ENCODE results near the gene KDM2A. TPM values are rescaled to one million over a fixed set of nuclear protein-coding genes. Genes with fewer than 3 reads are reported as not detected.
A peak's percentile ranks its signal among the peaks of the same experiment; 100 is the strongest.

The KDM2A gene
- total RNA-seq, 1 donor from 2014 or later: 70.4 TPM

GRCh38 chr11:67253872-67254624 lies 135.0 kb downstream of the KDM2A start:
- Mint-ChIP-seq H3K4me1 (ENCODE audit: low read depth, unreplicated experiment) (peaks cover 18% of the 10 kb centered on the region), H3K27ac (ENCODE audit: unreplicated experiment) (no peak overlapping the region), H3K27me3 (ENCODE audit: low read depth, unreplicated experiment) (no peaks in the 10 kb centered on the region), H3K9me3 (ENCODE audit: unreplicated experiment) (no peaks in the 10 kb centered on the region), H3K36me3 (ENCODE audit: low read depth, unreplicated experiment) (peaks cover 31% of the 10 kb centered on the region), H3K4me3 (ENCODE audit: unreplicated experiment) (no peak overlapping the region)
- FAIRE-seq: no peak
- no peak for DNase-seq (ENCODE audit: low read depth)
- Histone ChIP-seq H3K4me3 (ENCODE audit: insufficient read depth, low read depth, low read length) (no peak overlapping the region), H3K27ac (ENCODE audit: low read depth, low read length) (no peak overlapping the region), H3K4me2 (ENCODE audit: low read length) (no peak overlapping the region), H3K9me3 (ENCODE audit: insufficient read depth, low read depth, low read length) (no peaks in the 10 kb centered on the region), H3K9ac (ENCODE audit: low read length) (no peak overlapping the region), H2AFZ (ENCODE audit: low read depth, low read length) (no peak overlapping the region), H3K36me3 (ENCODE audit: insufficient read depth, low read length) (peaks cover 73% of the 10 kb centered on the region), H3K4me1 (ENCODE audit: insufficient read depth, low read length) (no peaks in the 10 kb centered on the region), H3K79me2 (ENCODE audit: insufficient read depth, low read length) (peaks cover 19% of the 10 kb centered on the region), H3K27me3 (ENCODE audit: insufficient read depth, low read length) (no peaks in the 10 kb centered on the region), H4K20me1 (ENCODE audit: insufficient read depth, low read length) (peaks cover 76% of the 10 kb centered on the region)
- TF ChIP-seq CTCF (IDR thresholded peaks at IDR 0.05; ENCODE audit: insufficient read depth, low read depth, low read length): no peak
- no peak for TF ChIP-seq EZH2 (IDR thresholded peaks at IDR 0.05; ENCODE audit: insufficient read depth, low read length)

GRCh38 chr11:67254798-67255197 lies 135.7 kb downstream of the KDM2A start:
- Mint-ChIP-seq H3K27me3 (ENCODE audit: low read depth, unreplicated experiment) (no peaks in the 10 kb centered on the region), H3K27ac (ENCODE audit: unreplicated experiment) (peak overlapping the region; percentile 34), H3K4me1 (ENCODE audit: low read depth, unreplicated experiment) (peaks cover 13% of the 10 kb centered on the region), H3K9me3 (ENCODE audit: unreplicated experiment) (no peaks in the 10 kb centered on the region), H3K4me3 (ENCODE audit: unreplicated experiment) (no peak overlapping the region), H3K36me3 (ENCODE audit: low read depth, unreplicated experiment) (peaks cover 28% of the 10 kb centered on the region)
- TF ChIP-seq CTCF (IDR thresholded peaks at IDR 0.05; ENCODE audit: insufficient read depth, low read depth, low read length) (no peak), EZH2 (IDR thresholded peaks at IDR 0.05; ENCODE audit: insufficient read depth, low read length) (no peak)
- no peak for DNase-seq (ENCODE audit: low read depth)
- FAIRE-seq: no peak
- no peaks in the 10 kb centered on the region for H3K4me1 ChIP-seq (ENCODE audit: insufficient read depth, low read length)
- H3K27me3 ChIP-seq (ENCODE audit: insufficient read depth, low read length): no peaks in the 10 kb centered on the region
- no peak overlapping the region for H3K9ac ChIP-seq (ENCODE audit: low read length)
- peaks cover 14% of the 10 kb centered on the region for H3K79me2 ChIP-seq (ENCODE audit: insufficient read depth, low read length)
- H3K36me3 ChIP-seq (ENCODE audit: insufficient read depth, low read length): peaks cover 65% of the 10 kb centered on the region
- no peak overlapping the region for H3K27ac ChIP-seq (ENCODE audit: low read depth, low read length)
- no peak overlapping the region for H2AFZ ChIP-seq (ENCODE audit: low read depth, low read length)
- H4K20me1 ChIP-seq (ENCODE audit: insufficient read depth, low read length): peaks cover 68% of the 10 kb centered on the region
- H3K4me3 ChIP-seq (ENCODE audit: insufficient read depth, low read depth, low read length): no peak overlapping the region
- H3K9me3 ChIP-seq (ENCODE audit: insufficient read depth, low read depth, low read length): no peaks in the 10 kb centered on the region
- no peak overlapping the region for H3K4me2 ChIP-seq (ENCODE audit: low read length)

- Histone ChIP-seq H3K4me2 (ENCODE audit: low read length) (no peak overlapping the region), H3K36me3 (ENCODE audit: insufficient read depth, low read length) (peaks cover 61% of the 10 kb centered on the region), H3K27ac (ENCODE audit: low read depth, low read length) (no peak overlapping the region), H4K20me1 (ENCODE audit: insufficient read depth, low read length) (peaks cover 62% of the 10 kb centered on the region), H2AFZ (ENCODE audit: low read depth, low read length) (no peak overlapping the region), H3K4me3 (ENCODE audit: insufficient read depth, low read depth, low read length) (no peak overlapping the region), H3K27me3 (ENCODE audit: insufficient read depth, low read length) (no peaks in the 10 kb centered on the region), H3K9ac (ENCODE audit: low read length) (no peak overlapping the region), H3K79me2 (ENCODE audit: insufficient read depth, low read length) (peaks cover 8% of the 10 kb centered on the region), H3K9me3 (ENCODE audit: insufficient read depth, low read depth, low read length) (no peaks in the 10 kb centered on the region), H3K4me1 (ENCODE audit: insufficient read depth, low read length) (no peaks in the 10 kb centered on the region)
- H3K4me1 Mint-ChIP-seq (ENCODE audit: low read depth, unreplicated experiment): peaks cover 13% of the 10 kb centered on the region
- peaks cover 28% of the 10 kb centered on the region for H3K36me3 Mint-ChIP-seq (ENCODE audit: low read depth, unreplicated experiment)
- H3K27me3 Mint-ChIP-seq (ENCODE audit: low read depth, unreplicated experiment): no peaks in the 10 kb centered on the region
- FAIRE-seq (no peak), DNase-seq (ENCODE audit: low read depth) (no peak)
- H3K9me3 Mint-ChIP-seq (ENCODE audit: unreplicated experiment): no peaks in the 10 kb centered on the region
- H3K27ac Mint-ChIP-seq (ENCODE audit: unreplicated experiment): no peak overlapping the region
- TF ChIP-seq CTCF (IDR thresholded peaks at IDR 0.05; ENCODE audit: insufficient read depth, low read depth, low read length): no peak
- H3K4me3 Mint-ChIP-seq (ENCODE audit: unreplicated experiment): no peak overlapping the region
These were observed 136.3 kb downstream of the KDM2A start for GRCh38 chr11:67255353-67255752.

Data from astrocyte (in vitro differentiated cells and primary cell).